AG09319 (cell line): ENCODE results near the gene MAPK12.

Experiments
- DNase-seq: peaks from one replicate; pipeline ENCODE4 v3.0.0-alpha.2; 2010; ENCODE audit warnings: low read depth; ENCODE audit errors: extremely low read depth
- CTCF ChIP-seq: IDR thresholded peaks from 2 replicates; pipeline ENCODE4 v1.5.1; 2011; ENCODE audit warnings: low read depth, mild to moderate bottlenecking, inconsistent platforms, low read length, moderate library complexity

Gene MAPK12

GRCh38 chr22:50307890-50308596, 46.6 kb upstream of the MAPK12 start:
- no peak for DNase-seq
- no peak for TF ChIP-seq CTCF

- TF ChIP-seq CTCF, result no peak
- peak; percentile 61 for DNase-seq
Observed at GRCh38 chr22:50306753-50307749, 45.6 kb upstream of the MAPK12 start, which contains the start of gene PLXNB2. PLXNB2 (minus strand) TSS chr22:50307646; CDS start chr22:50290584, 17,062 bp downstream.

GRCh38 chr22:50305923-50306566, 44.6 kb upstream of the MAPK12 start:
- DNase-seq, result peak; percentile 88
- TF ChIP-seq CTCF, result no peak

- no peak for TF ChIP-seq CTCF
- no peak for DNase-seq
Observed at GRCh38 chr22:50305393-50305922, 44.0 kb upstream of the MAPK12 start.

GRCh38 chr22:50304528-50305392, 43.3 kb upstream of the MAPK12 start:
- DNase-seq, result no peak
- no peak for TF ChIP-seq CTCF

GRCh38 chr22:50303848-50304527, 42.5 kb upstream of the MAPK12 start:
- no peak for DNase-seq
- no peak for TF ChIP-seq CTCF
